ENCODE measurements around the gene SCFD1. TPM values are rescaled to one million over a fixed set of nuclear protein-coding genes. Genes with fewer than 3 reads are reported as not detected.
"Not testable (repeated sequence)": the region's sequence is repeated elsewhere in the genome, so short reads cannot be mapped to it uniquely, and the experiment has no call there.

SCFD1 gene
- total and polyA plus RNA-seq, 4 donors = 24.6 to 82.1 (median 52.6) TPM

GRCh38 chr14:30680036-30680435, 57.9 kb downstream of the SCFD1 start:
- H3K27me3 ChIP-seq (ENCODE audit: control insufficient read depth in 4 of 4, insufficient read depth in 4 of 4, low read length in 3 of 4) = no peaks in the 10 kb centered on the region
- no peak overlapping the region for H3K9ac ChIP-seq (ENCODE audit: low read depth in 1 of 2, low read length in 2 of 2)
- no peak overlapping the region for H3K27ac ChIP-seq (ENCODE audit: low read depth in 1 of 2, low read length in 2 of 2)
- no peaks in the 10 kb centered on the region for H3K4me1 ChIP-seq (ENCODE audit: control insufficient read depth in 4 of 4, insufficient read depth in 4 of 4, low read length in 3 of 4)
- DNase-seq (ENCODE audit: low spot score) = no peak
- H3K4me3 ChIP-seq (ENCODE audit: low read depth in 1 of 3, low read length in 3 of 3) = no peak overlapping the region
- H3K9me3 ChIP-seq (ENCODE audit: control insufficient read depth in 4 of 4, low read length in 3 of 4) = no peaks in the 10 kb centered on the region
- TF ChIP-seq RXRA (IDR thresholded peaks at IDR 0.05) (no peak), RAD21 (IDR thresholded peaks at IDR 0.05) (no peak), GABPA (IDR thresholded peaks at IDR 0.05 in 1 of 2, conservative IDR thresholded peaks at IDR 0.05 in 1 of 2) (no peak), JUND (IDR thresholded peaks at IDR 0.05) (no peak), FOXA2 (IDR thresholded peaks at IDR 0.05) (no peak), HNF4A (conservative IDR thresholded peaks at IDR 0.05) (no peak), EGR1 (IDR thresholded peaks at IDR 0.05; ENCODE audit: low read depth in 2 of 2) (no peak), HNF4G (IDR thresholded peaks at IDR 0.05) (no peak), YY1 (IDR thresholded peaks at IDR 0.05) (no peak), MAX (IDR thresholded peaks at IDR 0.05) (no peak), CTCF (IDR thresholded peaks at IDR 0.05; ENCODE audit: low read depth, low read length, missing input control) (no peak), ZBTB33 (IDR thresholded peaks at IDR 0.05) (no peak), ATF3 (IDR thresholded peaks at IDR 0.05) (no peak), FOXA1 (IDR thresholded peaks at IDR 0.05) (no peak), SP1 (IDR thresholded peaks at IDR 0.05) (no peak), NR2F2 (IDR thresholded peaks at IDR 0.05) (no peak), REST (IDR thresholded peaks at IDR 0.05) (no peak)
- H3K36me3 ChIP-seq (ENCODE audit: control insufficient read depth in 4 of 4, insufficient read depth in 3 of 4, low read depth in 1 of 4, low read length in 3 of 4) = peaks cover 2 to 30% (median 14%) of the 10 kb centered on the region in 4 donors

- over 99% methylated on average over 5 of the region's 5 CpGs for WGBS
- not testable (repeated sequence) for H3K9me3 ChIP-seq (ENCODE audit: control insufficient read depth in 4 of 4, low read length in 3 of 4); H3K4me1 ChIP-seq (ENCODE audit: control insufficient read depth in 4 of 4, insufficient read depth in 4 of 4, low read length in 3 of 4); H3K27me3 ChIP-seq (ENCODE audit: control insufficient read depth in 4 of 4, insufficient read depth in 4 of 4, low read length in 3 of 4); H3K9ac ChIP-seq (ENCODE audit: low read depth in 1 of 2, low read length in 2 of 2); H3K27ac ChIP-seq (ENCODE audit: low read depth in 1 of 2, low read length in 2 of 2); H3K4me3 ChIP-seq (ENCODE audit: low read depth in 1 of 3, low read length in 3 of 3); DNase-seq (ENCODE audit: low spot score)
- peaks cover 2 to 25% (median 9%) of the 10 kb centered on the region in 4 donors for H3K36me3 ChIP-seq (ENCODE audit: control insufficient read depth in 4 of 4, insufficient read depth in 3 of 4, low read depth in 1 of 4, low read length in 3 of 4)
Observed at GRCh38 chr14:30680776-30681175, 58.7 kb downstream of the SCFD1 start.
